GM21423 (cell line): Measurements from ENCODE around the gene CDK10.
"Not testable (repeated sequence)": the region's sequence is repeated elsewhere in the genome, so short reads cannot be mapped to it uniquely, and the experiment has no call there.

ENCODE experiments used
- ATAC-seq: cut with Tn5 transposase; IDR thresholded peaks from one replicate; pipeline ENCODE4 v1.9.1; 2021; ENCODE audit warnings: mild to moderate bottlenecking, moderate library complexity; ENCODE audit not compliant: unreplicated experiment

The CDK10 gene

GRCh38 chr16:89667000-89667399 is 19.5 kb upstream of the CDK10 start:
- not testable (repeated sequence) for ATAC-seq

GRCh38 chr16:89667633-89668032 is 18.9 kb upstream of the CDK10 start:
- no peak for ATAC-seq

GRCh38 chr16:89668790-89669158 is 17.7 kb upstream of the CDK10 start:
- ATAC-seq = no peak

- ATAC-seq = no peak
These were observed 16.7 kb upstream of the CDK10 start for GRCh38 chr16:89669755-89670154.

- ATAC-seq = no peak
These were observed 15.7 kb upstream of the CDK10 start for GRCh38 chr16:89670496-89671431.

- ATAC-seq = not testable (repeated sequence)
These were observed 14.9 kb upstream of the CDK10 start for GRCh38 chr16:89671565-89671964.

GRCh38 chr16:89672177-89672941 is 14.1 kb upstream of the CDK10 start:
- ATAC-seq = no peak

GRCh38 chr16:89678258-89678657 is 8.2 kb upstream of the CDK10 start:
- no peak for ATAC-seq

GRCh38 chr16:89685916-89686315 is 573 bp upstream of the CDK10 start:
- ATAC-seq = no peak

GRCh38 chr16:89687092-89687940 is 827 bp downstream of the CDK10 start:
- peak; percentile 41 for ATAC-seq

- ATAC-seq = no peak
These were observed 1.9 kb downstream of the CDK10 start for GRCh38 chr16:89688395-89688794.

- ATAC-seq = no peak
These were observed 2.7 kb downstream of the CDK10 start for GRCh38 chr16:89689142-89689541.

GRCh38 chr16:89689621-89690020 is 3.1 kb downstream of the CDK10 start:
- not testable (repeated sequence) for ATAC-seq

- no peak for ATAC-seq
These were observed 4.0 kb downstream of the CDK10 start for GRCh38 chr16:89690392-89690901.

- ATAC-seq = no peak
These were observed 4.9 kb downstream of the CDK10 start for GRCh38 chr16:89691231-89691985.

GRCh38 chr16:89691986-89692569 is 5.6 kb downstream of the CDK10 start:
- no peak for ATAC-seq

GRCh38 chr16:89693289-89693731 is 6.8 kb downstream of the CDK10 start:
- ATAC-seq = no peak

GRCh38 chr16:89693931-89694783 is 7.7 kb downstream of the CDK10 start:
- ATAC-seq = no peak

- not testable (repeated sequence) for ATAC-seq
These were observed 8.2 kb downstream of the CDK10 start for GRCh38 chr16:89694784-89695085.
